H9 (cell line): ENCODE measurements around the gene TEX35. TPM values are rescaled to one million over a fixed set of nuclear protein-coding genes. Genes with fewer than 3 reads are reported as not detected.

Source experiments
- DNase-seq: peaks from one replicate; pipeline ENCODE4 v3.0.0-alpha.2; 2017
- H2AFZ ChIP-seq: one replicate; pipeline ENCODE4 v1.6.1; 2013; ENCODE audit warnings: mild to moderate bottlenecking, low read length, control low read depth, moderate library complexity
- H2AK5ac ChIP-seq: 2 replicates; pipeline ENCODE4 v1.6.1; 2013; ENCODE audit warnings: low read length, control low read depth, mixed read lengths; ENCODE audit not compliant: insufficient read length
- H2BK120ac ChIP-seq: one replicate; pipeline ENCODE4 v1.6.1; 2013; ENCODE audit warnings: low read depth, mild to moderate bottlenecking, low read length, control low read depth, inconsistent platforms; ENCODE audit not compliant: poor library complexity, severe bottlenecking
- H2BK12ac ChIP-seq: 2 replicates; pipeline ENCODE4 v1.6.1; 2013; ENCODE audit warnings: low read length, control low read depth, mixed read lengths, low read depth; ENCODE audit not compliant: insufficient read length
- H2BK15ac ChIP-seq: 2 replicates; pipeline ENCODE4 v1.6.1; 2013; ENCODE audit warnings: low read depth, low read length, control low read depth
- H2BK20ac ChIP-seq: one replicate; pipeline ENCODE4 v1.6.1; 2013; ENCODE audit warnings: low read depth, mild to moderate bottlenecking, low read length, control low read depth, inconsistent platforms; ENCODE audit not compliant: poor library complexity, severe bottlenecking
- H2BK5ac ChIP-seq: 2 replicates; pipeline ENCODE4 v1.6.1; 2013; ENCODE audit warnings: low read length, control low read depth, mixed read lengths; ENCODE audit not compliant: insufficient read length
- H3K14ac ChIP-seq: 2 replicates; pipeline ENCODE4 v1.6.1; 2013; ENCODE audit warnings: low read length, control low read depth; ENCODE audit not compliant: insufficient read depth
- H3K18ac ChIP-seq: 2 replicates; pipeline ENCODE4 v1.6.1; 2013; ENCODE audit warnings: low read depth, mild to moderate bottlenecking, mixed read lengths, low read length, control low read depth; ENCODE audit not compliant: insufficient read length
- H3K23ac ChIP-seq: 2 replicates; pipeline ENCODE4 v1.6.1; 2013; ENCODE audit warnings: low read length, control low read depth, mixed read lengths, low read depth; ENCODE audit not compliant: insufficient read length
- H3K23me2 ChIP-seq: 2 replicates; pipeline ENCODE4 v1.6.1; 2013; ENCODE audit warnings: low read depth, mild to moderate bottlenecking, mixed read lengths, low read length, control low read depth; ENCODE audit not compliant: insufficient read length, poor library complexity, severe bottlenecking
- H3K27ac ChIP-seq: 2 replicates; pipeline ENCODE4 v1.5.1; 2013; ENCODE audit warnings: low read length, control low read depth, mixed read lengths, low read depth; ENCODE audit not compliant: insufficient read length
- H3K27me3 ChIP-seq: 2 replicates; pipeline ENCODE4 v1.6.1; 2013; ENCODE audit warnings: low read length, control low read depth, inconsistent platforms; ENCODE audit not compliant: insufficient read depth
- H3K4ac ChIP-seq: 2 replicates; pipeline ENCODE4 v1.6.1; 2013; ENCODE audit warnings: low read depth, mild to moderate bottlenecking, control low read depth, inconsistent platforms, low read length, moderate library complexity
- H3K4me1 ChIP-seq: 2 replicates; pipeline ENCODE4 v1.6.1; 2013; ENCODE audit warnings: low read length, control low read depth, inconsistent platforms; ENCODE audit not compliant: insufficient read depth
- H3K4me2 ChIP-seq: 2 replicates; pipeline ENCODE4 v1.6.1; 2013; ENCODE audit warnings: low read length, control low read depth, mixed read lengths; ENCODE audit not compliant: insufficient read length, insufficient read depth
- H3K56ac ChIP-seq: 2 replicates; pipeline ENCODE4 v1.6.1; 2013; ENCODE audit warnings: low read depth, mild to moderate bottlenecking, mixed read lengths, low read length, control low read depth; ENCODE audit not compliant: insufficient read length
- H3K79me1 ChIP-seq: 2 replicates; pipeline ENCODE4 v1.6.1; 2013; ENCODE audit warnings: low read depth, mild to moderate bottlenecking, moderate library complexity, low read length, control low read depth, inconsistent platforms; ENCODE audit not compliant: insufficient read depth, poor library complexity, severe bottlenecking
- H3K79me2 ChIP-seq: 2 replicates; pipeline ENCODE4 v1.6.1; 2013; ENCODE audit warnings: low read length, control low read depth, inconsistent platforms; ENCODE audit not compliant: insufficient read depth
- H3K9ac ChIP-seq: 2 replicates; pipeline ENCODE4 v1.6.1; 2013; ENCODE audit warnings: low read length, control low read depth, mixed read lengths; ENCODE audit not compliant: insufficient read length; ENCODE audit errors: extremely low read depth
- H3K9me3 ChIP-seq: one replicate; pipeline ENCODE4 v1.6.1; 2013; ENCODE audit warnings: low read depth, low read length, inconsistent platforms; ENCODE audit not compliant: control insufficient read depth
- H3T11ph ChIP-seq: one replicate; pipeline ENCODE4 v1.6.1; 2013; ENCODE audit warnings: mild to moderate bottlenecking, low read length, control low read depth, inconsistent platforms
- H4K20me1 ChIP-seq: one replicate; pipeline ENCODE4 v1.6.1; 2013; ENCODE audit not compliant: control insufficient read depth, insufficient read length, insufficient read depth
- H4K5ac ChIP-seq: 2 replicates; pipeline ENCODE4 v1.6.1; 2013; ENCODE audit warnings: low read depth, mild to moderate bottlenecking, mixed read lengths, low read length, control low read depth; ENCODE audit not compliant: insufficient read length
- H4K8ac ChIP-seq: replicated peaks from 2 replicates; pipeline ENCODE4 v1.6.1; 2013; ENCODE audit warnings: low read length, control low read depth, mixed read lengths, low read depth; ENCODE audit not compliant: insufficient read length
- H4K91ac ChIP-seq: 2 replicates; pipeline ENCODE4 v1.6.1; 2013; ENCODE audit warnings: low read depth, mild to moderate bottlenecking, moderate library complexity, mixed read lengths, low read length, control low read depth; ENCODE audit not compliant: insufficient read length
- H3K27ac Mint-ChIP-seq, 3 experiments: 2 replicates in 2 of 3; 3 replicates in 1 of 3; pipeline ENCODE4 v1.8.0; 2020 to 2021; ENCODE audit warnings: mixed read lengths in 3 of 3, mild to moderate bottlenecking in 1 of 3, moderate library complexity in 1 of 3
- H3K27me3 Mint-ChIP-seq: 2 replicates; pipeline ENCODE4 v1.8.0; 2021; ENCODE audit warnings: low read depth, mild to moderate bottlenecking, moderate library complexity, mixed read lengths
- H3K36me3 Mint-ChIP-seq, 3 experiments: 2 replicates in 2 of 3; 3 replicates in 1 of 3; pipeline ENCODE4 v1.8.0; 2020 to 2021; ENCODE audit warnings: low read depth in 3 of 3, mixed read lengths in 3 of 3; ENCODE audit not compliant: insufficient read depth in 1 of 3
- H3K4me1 Mint-ChIP-seq, 2 experiments: 2 replicates each; pipeline ENCODE4 v1.8.0; 2020; ENCODE audit warnings: mixed read lengths in 2 of 2
- H3K4me3 Mint-ChIP-seq, 2 experiments: 2 replicates in 1 of 2; 3 replicates in 1 of 2; pipeline ENCODE4 v1.8.0; 2020 to 2021; ENCODE audit warnings: mild to moderate bottlenecking in 2 of 2, mixed read lengths in 2 of 2, moderate library complexity in 1 of 2
- H3K9me3 Mint-ChIP-seq, 2 experiments: 2 replicates in 1 of 2; 3 replicates in 1 of 2; pipeline ENCODE4 v1.8.0; 2020; ENCODE audit warnings: mild to moderate bottlenecking in 2 of 2, mixed read lengths in 2 of 2, moderate library complexity in 1 of 2
- WGBS: extraction: QIAGEN DNeasy Blood & Tissue Kit; methylation state at CpG from one replicate; pipeline ENCODE4 v1.1.7; 2013; ENCODE audit warnings: missing lambda C conversion rate, low lambda C conversion rate, mixed read lengths; ENCODE audit not compliant: insufficient read length; ENCODE audit errors: extremely low coverage; 5-methylcytosine and 5-hydroxymethylcytosine counted together
- total RNA-seq: library from RNA; stranded (reverse); gene quantifications from 2 replicates; pipeline ENCODE4 v1.2.1, GENCODE V29; 2021
- TF ChIP-seq, protein P1 (sequence below): fragments of 200-600 bp; sonication (generic); conservative IDR thresholded peaks from 3 replicates; pipeline ENCODE4 v1.8.0; 2021; ENCODE audit warnings: antibody characterized with exemption, mild to moderate bottlenecking

The TEX35 gene
- total RNA-seq, 1 experiment from 2014 or later: not detected

DNA sequence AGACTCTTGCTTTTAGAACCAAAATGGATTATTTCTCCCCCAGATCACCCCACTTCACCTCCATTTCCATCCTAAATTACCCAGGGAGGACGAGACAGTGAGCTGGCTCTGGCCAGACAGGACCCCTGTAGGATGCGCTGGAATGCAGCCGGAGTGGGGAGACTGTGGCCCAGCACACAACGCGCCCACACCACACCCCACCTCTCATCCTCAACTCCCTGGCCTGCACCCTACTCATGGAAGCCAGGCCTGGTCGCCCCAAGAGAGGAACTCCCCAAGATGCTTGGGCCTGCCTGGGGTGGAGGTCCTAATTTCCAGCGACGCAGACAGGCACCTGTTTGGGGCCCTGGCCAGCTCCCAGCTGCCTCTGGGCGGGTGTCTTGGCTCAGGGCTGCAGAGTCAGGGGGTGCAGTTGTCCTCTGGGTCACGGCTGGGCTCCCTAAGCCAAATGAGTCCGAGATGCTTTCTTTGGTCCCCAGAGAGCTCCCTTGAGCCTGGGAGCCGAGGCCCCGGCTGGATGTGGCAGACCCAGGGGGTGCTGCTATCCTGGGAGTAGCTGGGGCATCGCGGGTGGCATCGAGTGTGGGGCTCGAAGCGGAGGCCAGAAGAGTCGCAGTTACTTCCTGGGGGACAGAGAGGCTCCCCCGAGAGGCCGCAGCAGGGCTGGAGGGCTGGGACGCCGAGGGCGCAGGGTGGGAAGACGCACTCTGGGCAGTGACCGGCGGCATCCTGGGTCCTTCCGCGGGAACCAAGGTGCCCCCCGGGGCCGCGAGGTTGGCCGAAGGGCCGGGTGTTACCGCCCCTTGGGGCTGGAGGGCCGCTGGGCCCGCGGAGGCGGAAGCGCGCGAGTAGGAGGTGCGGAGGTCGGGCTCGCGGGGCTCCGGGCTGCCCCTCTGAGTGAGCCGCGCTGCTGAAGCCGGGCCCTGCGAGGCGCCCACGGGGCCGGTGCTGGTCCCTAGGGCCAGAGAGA lies 26.5 kb upstream of the TEX35 start:
- Histone ChIP-seq H2BK5ac (no peak overlapping the region), H3K18ac (no peak overlapping the region), H2AFZ (no peak overlapping the region), H3K9ac (no peak overlapping the region), H4K20me1 (no peaks in the 10 kb centered on the region), H2AK5ac (no peak overlapping the region), H2BK20ac (no peak overlapping the region), H3K27me3 (no peaks in the 10 kb centered on the region), H3K27ac (no peak overlapping the region), H3K4me1 (no peaks in the 10 kb centered on the region), H3K23me2 (no peaks in the 10 kb centered on the region), H4K5ac (no peak overlapping the region), H3K79me2 (no peaks in the 10 kb centered on the region), H3K56ac (no peak overlapping the region), H2BK12ac (no peak overlapping the region), H2BK15ac (no peak overlapping the region), H3K79me1 (no peaks in the 10 kb centered on the region), H2BK120ac (no peak overlapping the region), H4K8ac (no peak overlapping the region), H3K14ac (peak overlapping the region; percentile 35; the same call in 1 of the 2 replicates), H3T11ph (no peak overlapping the region), H4K91ac (no peak overlapping the region), H3K23ac (no peak overlapping the region), H3K4ac (no peak overlapping the region), H3K4me2 (no peak overlapping the region), H3K9me3 (no peaks in the 10 kb centered on the region)
- Mint-ChIP-seq H3K9me3 (no peaks in the 10 kb centered on the region), H3K27me3 (no peaks in the 10 kb centered on the region), H3K36me3 (no peaks in the 10 kb centered on the region; a peak in 1 of 7 replicates), H3K27ac (no peak overlapping the region), H3K4me1 (peaks cover 3 to 9% of the 10 kb centered on the region in 2 experiments; a peak in 2 of 4 replicates), H3K4me3 (no peak overlapping the region)
- WGBS: no CpG with 5 or more reads among the region's 54 CpGs
- TF ChIP-seq, protein P1, sequence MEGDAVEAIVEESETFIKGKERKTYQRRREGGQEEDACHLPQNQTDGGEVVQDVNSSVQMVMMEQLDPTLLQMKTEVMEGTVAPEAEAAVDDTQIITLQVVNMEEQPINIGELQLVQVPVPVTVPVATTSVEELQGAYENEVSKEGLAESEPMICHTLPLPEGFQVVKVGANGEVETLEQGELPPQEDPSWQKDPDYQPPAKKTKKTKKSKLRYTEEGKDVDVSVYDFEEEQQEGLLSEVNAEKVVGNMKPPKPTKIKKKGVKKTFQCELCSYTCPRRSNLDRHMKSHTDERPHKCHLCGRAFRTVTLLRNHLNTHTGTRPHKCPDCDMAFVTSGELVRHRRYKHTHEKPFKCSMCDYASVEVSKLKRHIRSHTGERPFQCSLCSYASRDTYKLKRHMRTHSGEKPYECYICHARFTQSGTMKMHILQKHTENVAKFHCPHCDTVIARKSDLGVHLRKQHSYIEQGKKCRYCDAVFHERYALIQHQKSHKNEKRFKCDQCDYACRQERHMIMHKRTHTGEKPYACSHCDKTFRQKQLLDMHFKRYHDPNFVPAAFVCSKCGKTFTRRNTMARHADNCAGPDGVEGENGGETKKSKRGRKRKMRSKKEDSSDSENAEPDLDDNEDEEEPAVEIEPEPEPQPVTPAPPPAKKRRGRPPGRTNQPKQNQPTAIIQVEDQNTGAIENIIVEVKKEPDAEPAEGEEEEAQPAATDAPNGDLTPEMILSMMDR: no peak
- no peak for DNase-seq
